K562 (cell line): ENCODE measurements around the gene DPT. TPM values are rescaled to one million over a fixed set of nuclear protein-coding genes. Genes with fewer than 3 reads are reported as not detected.

ENCODE experiments used
- ATAC-seq: fragments of 200-7000 bp; cut with Tn5 transposase; 3 replicates; pipeline ENCODE4 v1.9.1; 2020; ENCODE audit warnings: moderate library complexity
- BruUV-seq: library from RNA; stranded (reverse); fragments of 400-500 nt; replicated peaks from 2 replicates; lab custom pipeline; 2021; lab: Mats Ljungman, UMichigan
- CTCF ChIA-PET: fragments of 300-600 bp; formaldehyde crosslinking; extraction: SDS; loops from one replicate; lab custom pipeline; 2021; ENCODE audit warnings: low intra/inter-chr PET ratio; lab: Yijun Ruan, JAX
- POLR2A ChIA-PET: fragments of 300-600, 350-650 bp; sonication (Branson Sonifier 250); formaldehyde crosslinking; extraction: SDS; loops from one replicate; lab custom pipeline; 2021; ENCODE audit warnings: antibody characterized with exemption, inconsistent platforms; lab: Yijun Ruan, JAX
- DNase-seq, 4 experiments: peaks; one replicate each; pipeline versions ENCODE4 v3.0.0 to v3.0.0-alpha.2; 2011 to 2018; ENCODE audit warnings: low spot score in 3 of 4, mixed read lengths in 3 of 4; ENCODE audit errors: extremely low read depth in 1 of 4
- FAIRE-seq: peaks from 2 replicates; lab custom pipeline; 2011; peaks lifted over from hg19 to GRCh38; lab: Jason Lieb, UNC
- H2AFZ ChIP-seq: 2 replicates; pipeline ENCODE4 v1.6.0; 2011; ENCODE audit warnings: low read depth, low read length, control low read depth, inconsistent platforms
- H3K27ac ChIP-seq: fragments of 200-600 bp; 3 replicates; pipeline ENCODE4 v1.8.0; 2011; ENCODE audit warnings: low read depth, mild to moderate bottlenecking, control low read depth, inconsistent platforms, low read length, moderate library complexity, mixed read lengths; ENCODE audit errors: extremely low read depth
- H3K27me3 ChIP-seq, 2 experiments: fragments of 300-600 bp in 1 of 2; 2 replicates in 1 of 2; 3 replicates in 1 of 2; pipeline versions ENCODE4 v1.6.0 to v1.8.0; 2011; ENCODE audit warnings: inconsistent platforms in 2 of 2, low read length in 2 of 2, mild to moderate bottlenecking in 1 of 2, mixed read lengths in 1 of 2, moderate library complexity in 1 of 2; ENCODE audit not compliant: control insufficient read depth in 2 of 2, insufficient read depth in 2 of 2
- H3K36me3 ChIP-seq: fragments of 300-600 bp; 3 replicates; pipeline ENCODE4 v1.8.0; 2011; ENCODE audit warnings: mild to moderate bottlenecking, low read length, inconsistent platforms; ENCODE audit not compliant: control insufficient read depth, insufficient read depth
- H3K4me1 ChIP-seq, 2 experiments: fragments of 200-600 bp in 1 of 2; replicated peaks in 1 of 2; 2 replicates in 1 of 2; 3 replicates in 1 of 2; pipeline versions ENCODE4 v1.5.1 to v1.8.0; 2011; ENCODE audit warnings: inconsistent platforms in 2 of 2, low read length in 2 of 2, mild to moderate bottlenecking in 1 of 2, mixed read lengths in 1 of 2, moderate library complexity in 1 of 2; ENCODE audit not compliant: control insufficient read depth in 2 of 2, insufficient read depth in 2 of 2
- H3K4me2 ChIP-seq: 2 replicates; pipeline ENCODE4 v1.6.1; 2011; ENCODE audit warnings: low read length, control low read depth, inconsistent platforms, mixed read lengths; ENCODE audit not compliant: insufficient read depth
- H3K4me3 ChIP-seq: fragments of 200-600 bp; sonication (generic), shearing (Covaris generic); 2 replicates; pipeline ENCODE4 v1.5.1; 2016; ENCODE audit warnings: control low read depth, inconsistent platforms
- H3K79me2 ChIP-seq: fragments of 200-600 bp; 3 replicates; pipeline ENCODE4 v1.8.0; 2011; ENCODE audit warnings: low read length, inconsistent platforms; ENCODE audit not compliant: control insufficient read depth, insufficient read depth
- H3K9ac ChIP-seq, 2 experiments: 2 replicates each; pipeline versions ENCODE4 v1.6.0 to v1.6.1; 2011; ENCODE audit warnings: low read depth in 2 of 2, low read length in 2 of 2, control low read depth in 1 of 2, inconsistent platforms in 1 of 2, mild to moderate bottlenecking in 1 of 2, mixed read lengths in 1 of 2; ENCODE audit not compliant: insufficient read depth in 1 of 2
- H3K9me1 ChIP-seq: one replicate; pipeline ENCODE4 v1.6.0; 2011; ENCODE audit warnings: inconsistent platforms, mild to moderate bottlenecking, low read length, moderate library complexity; ENCODE audit not compliant: control insufficient read depth, insufficient read depth
- H3K9me3 ChIP-seq: replicated peaks from 2 replicates; pipeline ENCODE4 v1.5.1; 2011; ENCODE audit warnings: low read depth, low read length, inconsistent platforms; ENCODE audit not compliant: control insufficient read depth, insufficient read depth
- H4K20me1 ChIP-seq: replicated peaks from 2 replicates; pipeline ENCODE4 v1.6.1; 2011; ENCODE audit warnings: low read length, inconsistent platforms, mixed read lengths; ENCODE audit not compliant: control insufficient read depth, insufficient read depth
- FOXJ2 ChIP-seq: fragments of 200-800 bp; sonication (Bioruptor generic); IDR thresholded peaks from 2 replicates; pipeline ENCODE4 v1.6.1; 2016; ENCODE audit warnings: missing genetic modification characterization, missing compliant biosample characterization
- ZNF224 ChIP-seq: sonication (generic); formaldehyde crosslinking; IDR thresholded peaks from 2 replicates; pipeline ENCODE4 v1.8.0; 2022; ENCODE audit warnings: mild to moderate bottlenecking, missing genetic modification reagents
- ZNF644 ChIP-seq: fragments of 200-800 bp; sonication (Bioruptor generic); IDR thresholded peaks from 2 replicates; pipeline ENCODE4 v1.6.1; 2016; ENCODE audit warnings: low read depth, missing genetic modification characterization, missing compliant biosample characterization
- WGBS: fragments of 100-300 bp; shearing (Covaris generic); methylation state at CpG from one replicate; pipeline ENCODE4 v1.1.6; 2016; ENCODE audit warnings: low coverage, mixed read lengths; ENCODE audit not compliant: insufficient coverage; ENCODE audit errors: missing lambda C conversion rate; 5-methylcytosine and 5-hydroxymethylcytosine counted together
- in situ Hi-C: fragments of 300-500 bp; cut with MboI; formaldehyde crosslinking; loops from 4 replicates; pipeline ENCODE4 v1.15.0; 2018; ENCODE audit warnings: inconsistent platforms, mixed read lengths
- intact Hi-C: fragments of 100-400 bp; cut with micrococcal nuclease; formaldehyde crosslinking; loops from 2 replicates; pipeline ENCODE4 v1.14.2; 2022
- polyA plus RNA-seq, 8 experiments: library from polyadenylated mRNA; depleted of rRNA in 4 of 8; stranded (reverse) in 5 of 8; unstranded in 3 of 8; fragments of >200 nt; fragmentation: Nextera tagmentation in 2 of 8; fragmentation: Illumina TruSeq in 1 of 8; extraction: Ambion mirVana in 2 of 8; extraction: Trizol in 1 of 8; gene quantifications; 2 replicates each; pipeline versions ENCODE4 v1.2.1 to v1.2.3, GENCODE V29; 2011 to 2014; ENCODE audit warnings: inconsistent platforms in 1 of 8, missing spikeins in 1 of 8
- total RNA-seq, 7 experiments: library from RNA; depleted of rRNA in 6 of 7; stranded (reverse); fragments of >200 nt in 6 of 7; fragmentation: Illumina TruSeq in 2 of 7; extraction: Trizol in 2 of 7; gene quantifications; 2 replicates each; pipeline versions ENCODE4 v1.2.1 to v1.2.3, GENCODE V29; 2011 to 2021; ENCODE audit warnings: low replicate concordance in 1 of 7
- TF ChIP-seq, protein P1 (sequence below): fragments of 450-650 bp; conservative IDR thresholded peaks from 2 replicates; pipeline ENCODE4 v1.6.1; 2016; ENCODE audit warnings: missing genetic modification characterization, low read depth, mild to moderate bottlenecking, control low read depth, missing compliant biosample characterization
- TF ChIP-seq, protein P2 (sequence below), 2 experiments: fragments of 450-650 bp; IDR thresholded peaks; 2 replicates each; pipeline ENCODE4 v1.6.1; 2016
- TF ChIP-seq, protein P3 (sequence below): fragments of 200-800 bp; sonication (Bioruptor generic); IDR thresholded peaks from 2 replicates; pipeline ENCODE4 v1.6.1; 2017; ENCODE audit warnings: missing genetic modification characterization, missing compliant biosample characterization
- TF ChIP-seq, protein P4 (sequence below): IDR thresholded peaks from 2 replicates; pipeline ENCODE4 v1.6.1; 2016; ENCODE audit warnings: missing genetic modification characterization, missing compliant biosample characterization

Gene DPT
- total and polyA plus RNA-seq, 9 of the 15 experiments (the other 6 are each of a cell fraction or from before 2014, with no cell fraction given): not detected

DNA sequence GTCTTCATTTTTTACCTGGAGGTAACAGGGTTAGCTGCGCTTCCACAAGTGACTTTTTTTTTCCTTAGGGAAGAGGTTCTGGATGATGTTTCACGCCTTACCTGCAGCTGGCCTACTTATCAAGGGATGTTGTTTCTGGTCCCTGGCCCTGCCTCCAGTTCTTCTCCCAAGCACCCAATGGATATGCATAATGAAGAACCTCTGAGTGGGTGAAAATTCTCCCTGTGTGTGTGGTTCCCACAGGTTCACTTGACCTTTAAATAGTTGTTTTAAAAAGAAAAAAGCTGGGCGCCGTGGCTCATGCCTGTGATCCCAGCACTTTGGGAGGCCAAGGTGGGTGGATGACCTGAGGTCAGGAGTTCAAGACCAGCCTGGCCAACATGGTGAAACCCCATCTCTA is 31.8 kb upstream of the DPT start:
- FAIRE-seq: no peak
- no peaks in the 10 kb centered on the region for H3K79me2 ChIP-seq
- POLR2A ChIA-PET: interaction anchor here (0.5 to 0.6 kb wide), 2 partner anchors 10 to 29 kb away, joined by 3 read pairs; no protein-coding TSS in a partner anchor
- intact Hi-C loops (no loop called here), in situ Hi-C loops (no loop called here)
- H3K27me3 ChIP-seq: peaks cover 0 to 8% of the 10 kb centered on the region in 2 experiments; a peak in 2 of 5 replicates
- CTCF ChIA-PET: interaction anchor here (0.6 kb wide), 1 partner anchor 642 kb away, joined by 3 read pairs; no protein-coding TSS in a partner anchor
- TF ChIP-seq, protein P1, sequence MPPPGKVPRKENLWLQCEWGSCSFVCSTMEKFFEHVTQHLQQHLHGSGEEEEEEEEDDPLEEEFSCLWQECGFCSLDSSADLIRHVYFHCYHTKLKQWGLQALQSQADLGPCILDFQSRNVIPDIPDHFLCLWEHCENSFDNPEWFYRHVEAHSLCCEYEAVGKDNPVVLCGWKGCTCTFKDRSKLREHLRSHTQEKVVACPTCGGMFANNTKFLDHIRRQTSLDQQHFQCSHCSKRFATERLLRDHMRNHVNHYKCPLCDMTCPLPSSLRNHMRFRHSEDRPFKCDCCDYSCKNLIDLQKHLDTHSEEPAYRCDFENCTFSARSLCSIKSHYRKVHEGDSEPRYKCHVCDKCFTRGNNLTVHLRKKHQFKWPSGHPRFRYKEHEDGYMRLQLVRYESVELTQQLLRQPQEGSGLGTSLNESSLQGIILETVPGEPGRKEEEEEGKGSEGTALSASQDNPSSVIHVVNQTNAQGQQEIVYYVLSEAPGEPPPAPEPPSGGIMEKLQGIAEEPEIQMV: no peak
- TF ChIP-seq ZNF224 (CRISPR knock-in tag): no peak
- TF ChIP-seq, protein P2, sequence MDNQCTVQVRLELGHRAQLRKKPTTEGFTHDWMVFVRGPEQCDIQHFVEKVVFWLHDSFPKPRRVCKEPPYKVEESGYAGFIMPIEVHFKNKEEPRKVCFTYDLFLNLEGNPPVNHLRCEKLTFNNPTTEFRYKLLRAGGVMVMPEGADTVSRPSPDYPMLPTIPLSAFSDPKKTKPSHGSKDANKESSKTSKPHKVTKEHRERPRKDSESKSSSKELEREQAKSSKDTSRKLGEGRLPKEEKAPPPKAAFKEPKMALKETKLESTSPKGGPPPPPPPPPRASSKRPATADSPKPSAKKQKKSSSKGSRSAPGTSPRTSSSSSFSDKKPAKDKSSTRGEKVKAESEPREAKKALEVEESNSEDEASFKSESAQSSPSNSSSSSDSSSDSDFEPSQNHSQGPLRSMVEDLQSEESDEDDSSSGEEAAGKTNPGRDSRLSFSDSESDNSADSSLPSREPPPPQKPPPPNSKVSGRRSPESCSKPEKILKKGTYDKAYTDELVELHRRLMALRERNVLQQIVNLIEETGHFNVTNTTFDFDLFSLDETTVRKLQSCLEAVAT (IDR thresholded peaks at IDR 0.05): no peak
- no peak for TF ChIP-seq FOXJ2 (tag)
- TF ChIP-seq, protein P3, sequence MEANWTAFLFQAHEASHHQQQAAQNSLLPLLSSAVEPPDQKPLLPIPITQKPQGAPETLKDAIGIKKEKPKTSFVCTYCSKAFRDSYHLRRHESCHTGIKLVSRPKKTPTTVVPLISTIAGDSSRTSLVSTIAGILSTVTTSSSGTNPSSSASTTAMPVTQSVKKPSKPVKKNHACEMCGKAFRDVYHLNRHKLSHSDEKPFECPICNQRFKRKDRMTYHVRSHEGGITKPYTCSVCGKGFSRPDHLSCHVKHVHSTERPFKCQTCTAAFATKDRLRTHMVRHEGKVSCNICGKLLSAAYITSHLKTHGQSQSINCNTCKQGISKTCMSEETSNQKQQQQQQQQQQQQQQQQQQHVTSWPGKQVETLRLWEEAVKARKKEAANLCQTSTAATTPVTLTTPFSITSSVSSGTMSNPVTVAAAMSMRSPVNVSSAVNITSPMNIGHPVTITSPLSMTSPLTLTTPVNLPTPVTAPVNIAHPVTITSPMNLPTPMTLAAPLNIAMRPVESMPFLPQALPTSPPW (CRISPR knock-in tag): no peak
- no peak for TF ChIP-seq ZNF644 (tag)
- TF ChIP-seq, protein P4, sequence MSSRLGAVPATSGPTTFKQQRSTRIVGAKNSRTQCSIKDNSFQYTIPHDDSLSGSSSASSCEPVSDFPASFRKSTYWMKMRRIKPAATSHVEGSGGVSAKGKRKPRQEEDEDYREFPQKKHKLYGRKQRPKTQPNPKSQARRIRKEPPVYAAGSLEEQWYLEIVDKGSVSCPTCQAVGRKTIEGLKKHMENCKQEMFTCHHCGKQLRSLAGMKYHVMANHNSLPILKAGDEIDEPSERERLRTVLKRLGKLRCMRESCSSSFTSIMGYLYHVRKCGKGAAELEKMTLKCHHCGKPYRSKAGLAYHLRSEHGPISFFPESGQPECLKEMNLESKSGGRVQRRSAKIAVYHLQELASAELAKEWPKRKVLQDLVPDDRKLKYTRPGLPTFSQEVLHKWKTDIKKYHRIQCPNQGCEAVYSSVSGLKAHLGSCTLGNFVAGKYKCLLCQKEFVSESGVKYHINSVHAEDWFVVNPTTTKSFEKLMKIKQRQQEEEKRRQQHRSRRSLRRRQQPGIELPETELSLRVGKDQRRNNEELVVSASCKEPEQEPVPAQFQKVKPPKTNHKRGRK: no peak
- no peaks in the 10 kb centered on the region; the same call in 1 of the 2 replicates for H4K20me1 ChIP-seq
- no peaks in the 10 kb centered on the region for H3K9me1 ChIP-seq
- WGBS: 0% methylated on average over 4 of the region's 4 CpGs
- H3K4me1 ChIP-seq: no peaks in the 10 kb centered on the region
- H3K9ac ChIP-seq: no peak overlapping the region
- no peak overlapping the region for H3K4me3 ChIP-seq
- no peaks in the 10 kb centered on the region for H3K9me3 ChIP-seq
- H3K36me3 ChIP-seq: no peaks in the 10 kb centered on the region
- no peak overlapping the region for H3K4me2 ChIP-seq
- ATAC-seq: no peak
- H2AFZ ChIP-seq: no peak overlapping the region
- no peak overlapping the region for H3K27ac ChIP-seq
- no TSS peak for BruUV-seq
- DNase-seq: no peak
